GM12872 (cell line): ENCODE results near the gene PPP2R5B.

Experiments
- TF ChIP-seq, protein P1 (sequence below): IDR thresholded peaks from 3 replicates; pipeline ENCODE4 v1.5.1; 2011; ENCODE audit warnings: low read depth, mild to moderate bottlenecking, low read length, moderate library complexity; ENCODE audit not compliant: insufficient read depth

The PPP2R5B gene

DNA sequence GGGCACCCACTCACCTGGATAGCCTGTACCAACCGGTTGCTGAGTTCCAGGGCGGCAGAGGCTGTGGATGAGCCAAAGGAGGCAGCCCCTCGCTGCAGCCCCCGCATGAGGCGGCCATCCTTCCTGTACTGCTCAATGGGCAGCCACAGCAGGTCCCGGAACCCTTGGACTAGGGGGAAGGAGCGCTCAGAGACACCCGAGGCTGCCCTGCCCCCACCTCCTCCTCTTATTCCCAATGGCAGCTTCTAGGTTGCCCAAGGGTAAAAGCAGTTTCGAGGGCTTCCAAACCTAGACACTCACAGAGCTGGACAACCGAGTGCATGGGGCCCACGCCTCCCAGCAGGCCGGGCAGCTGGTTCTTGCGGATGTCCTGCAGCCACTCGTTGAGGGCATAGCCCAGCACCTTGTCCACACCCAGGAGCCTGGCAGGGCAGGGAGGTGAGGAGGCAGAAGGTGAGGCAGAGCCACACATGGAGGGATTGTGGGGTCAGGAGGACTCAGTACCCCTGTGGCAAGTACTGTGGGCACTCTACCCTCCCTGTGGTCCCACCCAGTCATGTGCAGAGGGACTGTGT is 28.0 kb upstream of the PPP2R5B start:
- TF ChIP-seq, protein P1, sequence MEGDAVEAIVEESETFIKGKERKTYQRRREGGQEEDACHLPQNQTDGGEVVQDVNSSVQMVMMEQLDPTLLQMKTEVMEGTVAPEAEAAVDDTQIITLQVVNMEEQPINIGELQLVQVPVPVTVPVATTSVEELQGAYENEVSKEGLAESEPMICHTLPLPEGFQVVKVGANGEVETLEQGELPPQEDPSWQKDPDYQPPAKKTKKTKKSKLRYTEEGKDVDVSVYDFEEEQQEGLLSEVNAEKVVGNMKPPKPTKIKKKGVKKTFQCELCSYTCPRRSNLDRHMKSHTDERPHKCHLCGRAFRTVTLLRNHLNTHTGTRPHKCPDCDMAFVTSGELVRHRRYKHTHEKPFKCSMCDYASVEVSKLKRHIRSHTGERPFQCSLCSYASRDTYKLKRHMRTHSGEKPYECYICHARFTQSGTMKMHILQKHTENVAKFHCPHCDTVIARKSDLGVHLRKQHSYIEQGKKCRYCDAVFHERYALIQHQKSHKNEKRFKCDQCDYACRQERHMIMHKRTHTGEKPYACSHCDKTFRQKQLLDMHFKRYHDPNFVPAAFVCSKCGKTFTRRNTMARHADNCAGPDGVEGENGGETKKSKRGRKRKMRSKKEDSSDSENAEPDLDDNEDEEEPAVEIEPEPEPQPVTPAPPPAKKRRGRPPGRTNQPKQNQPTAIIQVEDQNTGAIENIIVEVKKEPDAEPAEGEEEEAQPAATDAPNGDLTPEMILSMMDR: no peak

DNA sequence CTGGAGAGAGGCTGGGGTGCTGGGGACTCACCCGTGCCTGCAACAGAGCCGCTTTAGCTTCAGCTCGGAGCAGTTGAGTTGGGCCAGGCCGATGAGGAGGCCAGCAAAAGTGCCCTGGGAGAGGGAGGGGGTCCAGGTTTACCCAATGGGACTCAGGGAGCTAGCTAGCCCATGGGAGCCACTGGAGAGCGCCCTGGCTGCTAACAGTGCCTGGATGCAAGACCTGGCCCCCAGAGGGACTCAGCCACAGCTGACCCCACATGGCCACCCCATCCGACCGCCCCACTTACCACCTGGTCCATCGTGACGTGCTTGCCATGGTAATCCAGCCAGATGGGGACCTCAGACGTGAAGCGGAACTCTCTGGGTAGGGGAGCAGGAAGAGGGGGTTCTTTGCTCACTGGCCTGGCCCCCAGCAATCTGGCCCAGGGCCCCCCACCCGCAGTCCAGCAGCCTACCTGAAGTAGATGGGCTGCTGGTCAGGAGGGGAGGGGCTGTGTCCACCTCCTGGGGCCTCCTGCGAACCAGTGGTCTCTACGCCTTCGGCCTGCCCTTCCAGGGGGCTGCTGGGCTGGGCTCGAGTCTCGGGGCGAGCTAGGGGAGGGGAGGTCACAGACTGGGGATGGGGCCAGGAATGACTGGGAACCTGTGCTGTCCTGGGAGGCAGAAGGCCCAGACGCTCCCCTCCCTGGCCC is 27.0 kb upstream of the PPP2R5B start:
- TF ChIP-seq, protein P1: no peak

DNA sequence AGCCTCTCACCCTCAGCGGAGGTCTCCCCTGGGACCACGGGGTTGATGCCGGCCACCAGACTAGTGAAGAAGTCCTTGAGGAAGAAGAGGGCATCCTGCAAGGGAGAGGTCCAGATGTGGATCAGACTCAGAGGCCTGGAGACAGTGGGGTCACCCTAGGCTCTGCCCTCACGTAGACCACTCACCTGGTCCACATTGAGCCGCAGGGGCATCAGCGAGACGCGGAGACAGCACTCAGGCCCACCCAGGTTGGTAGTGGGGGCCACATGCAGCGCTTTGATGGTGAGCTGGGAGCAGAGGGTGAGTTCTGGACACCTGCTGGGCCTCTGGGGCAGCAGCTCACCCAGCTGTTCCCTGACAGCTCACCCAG is 26.4 kb upstream of the PPP2R5B start:
- TF ChIP-seq, protein P1: no peak

DNA sequence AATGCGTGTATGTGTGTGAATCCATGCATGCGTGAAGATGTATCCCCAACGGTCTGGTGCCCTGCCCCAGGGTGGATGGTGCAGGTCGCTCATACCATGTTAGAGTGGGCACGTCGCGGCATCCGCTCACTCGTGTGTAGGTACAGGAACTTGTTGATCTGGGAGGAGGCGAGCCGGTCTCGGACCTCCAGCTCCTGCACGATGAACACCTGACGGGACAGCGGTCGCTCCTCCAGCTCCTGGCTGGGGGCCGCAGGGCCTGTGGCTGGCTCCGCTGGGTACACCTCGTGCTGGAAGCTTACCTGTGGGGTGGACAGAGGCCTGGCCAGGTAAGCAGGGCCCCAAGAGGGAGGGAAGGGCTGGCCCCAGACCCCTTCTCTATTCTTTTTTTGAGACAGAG is 25.9 kb upstream of the PPP2R5B start:
- TF ChIP-seq, protein P1: no peak

DNA sequence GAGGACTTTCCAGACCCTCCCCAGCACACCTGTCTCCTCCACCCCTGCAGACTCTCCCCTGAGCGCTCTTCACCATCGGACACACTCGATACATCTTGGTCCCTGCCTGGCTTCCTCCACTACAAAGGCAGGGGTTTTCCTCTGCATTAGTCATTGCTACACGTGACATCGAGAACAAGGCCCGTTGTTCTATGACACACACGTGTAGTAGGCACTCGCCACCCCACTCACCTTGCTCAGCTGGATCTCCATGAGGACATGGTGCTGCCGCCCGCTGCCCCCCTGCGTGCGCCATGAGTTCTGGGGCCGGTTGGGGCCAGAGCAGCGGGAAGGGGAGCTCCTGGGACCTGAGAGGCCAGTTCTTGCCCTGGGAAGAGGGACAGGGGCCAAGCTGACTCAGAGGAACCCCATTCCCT is 24.2 kb upstream of the PPP2R5B start:
- TF ChIP-seq, protein P1: no peak

DNA sequence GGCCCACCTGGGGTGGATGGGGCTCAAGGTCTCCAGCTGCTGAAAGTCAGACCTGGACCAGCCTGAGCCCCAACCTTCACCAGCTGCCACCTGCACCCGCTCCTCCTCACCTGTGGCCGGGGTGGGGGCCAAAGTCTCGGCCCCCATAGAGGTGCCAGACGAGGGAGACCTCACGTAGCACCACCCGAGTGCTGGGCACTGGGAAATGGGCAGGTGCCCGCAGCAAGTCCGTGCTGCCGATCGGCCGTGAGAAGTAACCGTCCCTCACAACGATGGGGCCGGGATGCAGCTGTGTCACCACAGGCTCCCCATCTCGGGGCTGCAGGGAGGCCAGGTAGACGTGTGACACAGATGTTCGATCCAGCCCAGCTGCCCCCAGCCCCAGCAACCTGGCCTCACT is 23.7 kb upstream of the PPP2R5B start:
- TF ChIP-seq, protein P1: no peak

DNA sequence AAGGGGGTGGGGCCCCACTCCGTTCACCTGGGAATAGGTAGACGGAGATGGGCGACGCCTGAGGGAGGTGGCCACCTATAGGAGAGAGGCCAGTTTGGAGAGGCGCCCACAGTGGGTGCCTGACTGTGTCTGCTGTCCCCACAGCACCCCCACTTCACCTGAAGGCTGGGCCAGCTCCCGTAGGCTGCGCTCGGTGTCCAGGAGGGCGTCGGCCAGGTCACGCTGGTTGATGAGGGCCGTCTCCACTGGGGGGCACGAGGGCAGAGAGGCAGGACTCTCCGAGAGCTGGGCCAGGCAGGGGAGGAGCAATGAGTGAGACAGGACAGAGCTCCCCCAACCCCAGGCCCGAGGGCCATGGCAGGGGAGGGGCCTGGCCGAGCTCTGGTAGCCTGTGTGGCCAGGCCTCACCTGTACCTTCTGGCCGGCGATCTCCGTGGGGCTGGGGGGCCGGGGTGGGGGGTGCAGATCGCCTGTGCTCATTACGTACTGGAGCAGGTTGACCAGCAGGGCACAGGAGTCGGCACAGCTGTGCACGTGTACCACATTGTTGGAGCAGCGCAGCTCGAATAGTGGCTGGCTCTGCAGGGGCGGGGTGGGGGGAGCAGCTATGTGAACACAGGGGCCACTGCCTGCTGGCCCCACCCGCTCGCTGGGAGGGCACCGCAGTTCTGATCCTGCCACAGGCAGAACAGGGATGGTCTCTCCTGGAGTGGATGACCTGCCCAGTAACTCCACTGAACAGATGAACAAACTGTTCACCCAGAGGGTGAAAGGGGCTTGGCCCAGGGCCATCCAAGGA is 22.2 kb upstream of the PPP2R5B start:
- TF ChIP-seq, protein P1: no peak
